ENCODE results near the gene CUTA. TPM values are rescaled to one million over a fixed set of nuclear protein-coding genes. Genes with fewer than 3 reads are reported as not detected.
A peak's percentile ranks its signal among the peaks of the same experiment; 100 is the strongest.

Gene CUTA
- total RNA-seq, 1 experiment from 2014 or later = 186 TPM

- ATAC-seq (peak; percentile 3), DNase-seq (ENCODE audit: low read depth, low spot score) (no peak)
- no peaks in the 10 kb centered on the region for H3K9me2 ChIP-seq (ENCODE audit: insufficient read depth)
- H3K36me3 ChIP-seq (ENCODE audit: control insufficient read depth in 1 of 2, insufficient read depth in 2 of 2, low read length in 2 of 2) = no peaks in the 10 kb centered on the region
- RAD21 ChIA-PET (ENCODE audit: low non-redundant PET in 1 of 2, low total read pairs in 2 of 2, uncharacterized antibody in 2 of 2, unreplicated experiment in 2 of 2) = no interaction called here
- TSS peak; percentile 93 for BruUV-seq (replicated peaks)
- no peak overlapping the region for H2AFZ ChIP-seq (ENCODE audit: low read depth, low read length, poor library complexity, severe bottlenecking)
- H3K27me3 ChIP-seq (ENCODE audit: insufficient read depth, low read length) = no peaks in the 10 kb centered on the region
- CTCF ChIA-PET = interaction anchor here (1.3 to 1.6 kb wide), 3 partner anchors 15 to 148 kb away, joined by 3 to 7 read pairs (median 6); partner anchors contain the start of genes B3GALT4 and ZBTB9
- peak overlapping the region; percentile 86 for H3K27ac ChIP-seq (ENCODE audit: low read depth, low read length)
- H3K9me3 ChIP-seq (ENCODE audit: control insufficient read depth in 1 of 2, insufficient read depth in 1 of 2, low read depth in 1 of 2, low read length in 2 of 2) = no peaks in the 10 kb centered on the region
- POLR2A ChIA-PET = interaction anchor here (0.6 to 2.1 kb wide), 2 partner anchors 29 to 153 kb away, joined by 3 to 7 read pairs; partner anchors contain the start of genes RPS18, VPS52 and ZBTB9
- peaks cover 16 to 48% of the 10 kb centered on the region in 2 experiments; a peak in 3 of 4 replicates for H3K4me1 ChIP-seq (ENCODE audit: control insufficient read depth in 1 of 2, insufficient read depth in 2 of 2, low read length in 2 of 2)
- H3K4me2 ChIP-seq (ENCODE audit: low read length) = peak overlapping the region; percentile 82
- intact Hi-C loops (cut with micrococcal nuclease) = loop anchor here (5.0 kb wide), 1 partner anchor 128 kb away; the partner anchor contains the start of gene RGL2
- peak overlapping the region; percentile 65 to 68 for H3K4me3 ChIP-seq (replicated peaks in 1 of 2; ENCODE audit: low read depth in 1 of 2, low read length in 2 of 2)
- no peaks in the 10 kb centered on the region for H4K20me1 ChIP-seq (ENCODE audit: insufficient read depth)
- no peaks in the 10 kb centered on the region for H3K79me2 ChIP-seq (ENCODE audit: insufficient read depth, low read length)
- TF ChIP-seq TCF7L2 (IDR thresholded peaks at IDR 0.05; ENCODE audit: borderline replicate concordance, extremely low read depth, insufficient read depth, insufficient read length) (peak; percentile 46), CEBPB (IDR thresholded peaks at IDR 0.05; ENCODE audit: low read depth) (no peak)
- peak overlapping the region; percentile 75 for H3K9ac ChIP-seq (ENCODE audit: low read length)
These were observed 7.2 kb upstream of the CUTA start for GRCh38 chr6:33424855-33425667.

GRCh38 chr6:33423777-33424176 is 5.9 kb upstream of the CUTA start:
- intact Hi-C loops (cut with micrococcal nuclease) = no loop called here
- Histone ChIP-seq H3K79me2 (ENCODE audit: insufficient read depth, low read length) (no peaks in the 10 kb centered on the region), H3K4me2 (ENCODE audit: low read length) (no peak overlapping the region), H3K4me3 (replicated peaks in 1 of 2; ENCODE audit: low read depth in 1 of 2, low read length in 2 of 2) (no peak overlapping the region), H3K9me3 (ENCODE audit: control insufficient read depth in 1 of 2, insufficient read depth in 1 of 2, low read depth in 1 of 2, low read length in 2 of 2) (no peaks in the 10 kb centered on the region), H3K27ac (ENCODE audit: low read depth, low read length) (no peak overlapping the region), H2AFZ (ENCODE audit: low read depth, low read length, poor library complexity, severe bottlenecking) (no peak overlapping the region), H3K9me2 (ENCODE audit: insufficient read depth) (no peaks in the 10 kb centered on the region), H4K20me1 (ENCODE audit: insufficient read depth) (no peaks in the 10 kb centered on the region), H3K36me3 (ENCODE audit: control insufficient read depth in 1 of 2, insufficient read depth in 2 of 2, low read length in 2 of 2) (no peaks in the 10 kb centered on the region), H3K4me1 (ENCODE audit: control insufficient read depth in 1 of 2, insufficient read depth in 2 of 2, low read length in 2 of 2) (peaks cover 19 to 42% of the 10 kb centered on the region in 2 experiments), H3K9ac (ENCODE audit: low read length) (no peak overlapping the region), H3K27me3 (ENCODE audit: insufficient read depth, low read length) (no peaks in the 10 kb centered on the region)
- BruUV-seq (replicated peaks) = no TSS peak
- POLR2A ChIA-PET = no interaction called here
- TF ChIP-seq RAD21 (IDR thresholded peaks at IDR 0.05; ENCODE audit: low read depth) = no peak
- RAD21 ChIA-PET (ENCODE audit: low non-redundant PET in 1 of 2, low total read pairs in 2 of 2, uncharacterized antibody in 2 of 2, unreplicated experiment in 2 of 2) = no interaction called here
- ATAC-seq = no peak
- CTCF ChIA-PET = no interaction called here
- no peak for DNase-seq (ENCODE audit: low read depth, low spot score)
